Kidney tubule cell (primary cell): ENCODE data around the gene WAC.

ENCODE experiments used
- DNase-seq: peaks from one replicate; pipeline ENCODE4 v3.0.0-alpha.2; 2018; ENCODE audit warnings: low spot score

WAC gene

GRCh38 chr10:28533571-28534304 is 820 bp downstream of the WAC start:
- peak; percentile 48 for DNase-seq

GRCh38 chr10:28535846-28536245 is 2.9 kb downstream of the WAC start:
- DNase-seq, result no peak

- no peak for DNase-seq
Observed at GRCh38 chr10:28538595-28538994, 5.7 kb downstream of the WAC start.

GRCh38 chr10:28540145-28540544 is 7.2 kb downstream of the WAC start:
- no peak for DNase-seq

DNA sequence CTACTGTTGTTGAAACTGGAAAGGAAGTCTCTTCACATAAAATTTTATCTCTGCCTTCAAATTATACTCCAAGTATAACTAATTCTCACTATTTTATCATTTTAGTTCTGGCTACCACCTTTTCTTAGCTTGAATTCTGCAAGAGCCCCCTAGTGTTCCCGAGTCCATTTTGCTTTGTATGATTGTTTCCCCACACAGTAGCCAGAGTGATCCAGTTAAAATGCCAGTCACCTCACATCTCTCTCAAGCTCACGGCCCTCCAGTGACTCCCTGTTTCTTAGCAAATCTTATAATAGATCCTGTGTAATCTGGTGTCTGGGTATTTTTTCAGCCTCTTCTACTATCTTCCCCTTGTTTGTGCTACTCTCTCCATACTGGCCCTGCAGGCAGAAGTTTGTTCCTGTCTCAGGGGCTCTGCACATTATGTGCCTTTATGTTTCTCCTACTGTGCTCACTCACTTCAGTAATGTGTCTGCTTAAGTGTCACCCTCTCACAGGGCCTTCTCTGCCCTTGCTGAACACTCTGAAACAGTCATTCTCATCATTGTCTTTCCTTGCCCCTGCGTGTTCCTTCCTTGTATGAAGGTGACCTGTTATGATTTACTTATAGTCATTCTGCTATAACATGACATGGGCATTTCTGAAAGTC is 8.9 kb downstream of the WAC start:
- DNase-seq, result no peak

GRCh38 chr10:28542728-28543127 is 9.8 kb downstream of the WAC start:
- no peak for DNase-seq

- DNase-seq, result no peak
Observed at GRCh38 chr10:28544058-28544457, 11.1 kb downstream of the WAC start.

DNA sequence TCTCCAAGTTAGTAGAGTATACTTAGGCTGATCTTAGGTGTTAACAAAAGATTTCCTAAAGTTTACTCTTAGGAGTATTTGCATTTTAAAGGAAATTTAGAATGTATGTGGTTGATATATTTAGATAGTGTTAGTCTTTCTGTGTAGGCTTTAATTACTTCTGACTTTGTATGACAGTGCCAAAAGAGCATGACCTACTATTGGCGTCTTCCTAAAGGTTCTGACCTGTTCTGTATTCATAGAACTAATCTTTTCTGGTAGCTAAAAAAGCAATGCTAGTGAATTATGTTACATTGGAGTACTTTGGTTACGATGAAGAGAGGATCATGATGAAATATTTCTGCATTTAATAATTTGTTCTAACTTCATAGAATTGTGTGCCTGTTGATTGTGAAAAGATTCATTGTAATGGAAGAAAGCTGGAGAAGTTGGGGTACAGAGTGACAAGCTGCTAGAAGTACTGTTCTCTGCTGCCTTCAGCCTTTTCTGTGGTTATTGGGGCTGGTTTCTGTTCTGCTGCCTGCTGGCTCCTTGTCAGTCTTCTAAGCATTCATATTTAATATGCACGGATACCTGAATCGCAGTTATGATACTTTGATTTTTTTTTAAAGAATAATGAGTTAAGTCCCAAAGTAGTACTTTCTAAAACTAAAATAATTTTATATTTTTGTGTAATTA is 13.2 kb downstream of the WAC start:
- DNase-seq, result no peak

GRCh38 chr10:28548781-28549498 is 16.0 kb downstream of the WAC start:
- DNase-seq, result no peak

- peak; percentile 41 for DNase-seq
Observed at GRCh38 chr10:28551086-28551485, 18.2 kb downstream of the WAC start.

- no peak for DNase-seq
Observed at GRCh38 chr10:28552775-28553174, 19.9 kb downstream of the WAC start.

- DNase-seq, result no peak
Observed at GRCh38 chr10:28554009-28554408, 21.1 kb downstream of the WAC start.

- DNase-seq, result no peak
Observed at GRCh38 chr10:28554952-28555351, 22.0 kb downstream of the WAC start.

DNA sequence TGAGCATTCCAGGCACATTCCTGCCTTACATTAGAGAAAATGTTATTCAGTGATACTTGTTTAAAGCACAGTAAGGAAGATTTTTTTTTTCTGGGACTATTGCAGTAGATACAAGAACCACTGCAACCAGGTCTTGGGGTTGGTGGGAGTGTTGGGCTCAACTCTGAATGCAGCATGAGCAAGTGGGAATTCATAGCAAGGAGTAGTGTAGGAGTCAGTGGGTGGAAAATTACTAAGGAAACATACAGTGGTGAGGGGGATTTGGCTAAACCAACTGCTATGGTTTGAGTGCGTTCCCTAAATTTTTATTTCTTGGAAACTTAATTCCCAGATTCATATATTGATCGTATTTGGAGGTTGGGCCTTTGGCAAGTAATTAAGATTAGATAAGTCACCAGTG is 22.4 kb downstream of the WAC start:
- DNase-seq, result no peak

DNA sequence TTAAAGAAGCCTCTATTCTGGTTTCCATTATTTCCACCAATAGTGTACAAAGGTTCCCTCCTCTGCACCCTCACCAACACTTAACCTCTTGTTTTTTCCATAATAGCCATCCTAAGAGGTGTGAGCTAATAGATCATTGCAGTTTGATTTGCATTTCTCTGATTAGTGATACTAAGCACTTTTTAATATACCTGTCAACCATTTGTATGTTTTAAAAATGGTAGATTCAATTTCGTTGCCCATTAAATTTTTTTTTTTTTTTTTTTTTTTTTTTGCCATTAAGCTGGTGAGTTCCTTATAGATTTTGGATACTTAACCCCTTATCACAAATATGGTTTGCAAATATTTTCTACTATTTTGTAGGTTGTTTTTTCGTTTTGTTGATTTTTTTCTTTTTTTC is 23.2 kb downstream of the WAC start:
- no peak for DNase-seq

DNA sequence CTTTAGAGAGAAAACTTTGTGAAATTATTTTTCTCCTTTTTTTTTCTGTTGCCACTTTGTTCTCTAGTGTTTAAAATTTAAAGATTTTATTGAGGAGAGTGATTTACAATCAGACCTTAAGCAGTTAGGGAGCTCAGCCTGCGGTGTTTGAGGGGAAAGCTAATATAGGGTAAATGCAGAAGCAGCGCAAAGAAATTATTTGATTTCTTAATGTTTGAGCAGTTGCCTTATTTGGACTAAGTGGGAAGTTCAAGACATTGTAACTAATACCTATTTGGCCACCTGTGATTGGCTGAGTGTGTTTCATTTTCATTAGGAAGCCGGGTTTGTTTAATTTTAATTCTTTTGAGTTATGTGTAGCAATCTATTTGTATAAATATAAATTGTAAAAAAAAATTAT is 25.3 kb downstream of the WAC start:
- DNase-seq, result no peak

GRCh38 chr10:28558923-28559508 is 26.1 kb downstream of the WAC start:
- no peak for DNase-seq

- DNase-seq, result peak; percentile 53
Observed at GRCh38 chr10:28559618-28560017, 26.7 kb downstream of the WAC start.

- DNase-seq, result no peak
Observed at GRCh38 chr10:28560617-28561016, 27.7 kb downstream of the WAC start.

DNA sequence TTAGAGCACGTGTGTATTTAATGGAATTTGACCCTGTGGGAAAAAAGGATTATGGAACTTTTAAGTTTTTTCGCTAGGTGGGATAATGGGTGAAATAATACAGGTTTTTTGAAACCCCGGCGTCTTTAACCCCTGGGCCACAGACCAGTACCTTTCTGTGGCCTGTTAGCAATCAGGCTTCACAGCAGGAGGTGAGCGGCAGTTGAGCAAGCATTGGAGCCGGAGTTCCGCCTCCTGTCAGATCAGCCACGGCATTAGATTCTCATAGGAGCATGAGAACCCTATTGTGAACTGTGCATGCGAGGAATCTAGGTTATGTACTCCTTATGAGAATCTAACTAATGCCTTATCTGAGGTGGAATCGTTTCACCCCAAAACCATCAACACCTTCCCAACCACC is 28.6 kb downstream of the WAC start:
- no peak for DNase-seq

GRCh38 chr10:28564905-28565304 is 32.0 kb downstream of the WAC start:
- DNase-seq, result no peak

- no peak for DNase-seq
Observed at GRCh38 chr10:28566458-28567015, 33.6 kb downstream of the WAC start.
